Endodermal cell (in vitro differentiated cells): Measurements from ENCODE around the gene EMC9. TPM values are rescaled to one million over a fixed set of nuclear protein-coding genes. Genes with fewer than 3 reads are reported as not detected.
A peak's percentile ranks its signal among the peaks of the same experiment; 100 is the strongest.

ENCODE experiments used
- DNase-seq: peaks from one replicate; pipeline ENCODE4 v3.0.0-alpha.2; 2017
- H3K27ac ChIP-seq: 2 replicates; pipeline ENCODE4 v1.5.1; 2013; ENCODE audit warnings: mild to moderate bottlenecking, low read depth, low read length, moderate library complexity
- H3K27me3 ChIP-seq: 2 replicates; pipeline ENCODE4 v1.6.1; 2013; ENCODE audit warnings: mild to moderate bottlenecking, low read length, moderate library complexity; ENCODE audit not compliant: insufficient read depth, control insufficient read depth, poor library complexity, severe bottlenecking
- H3K36me3 ChIP-seq: 2 replicates; pipeline ENCODE4 v1.7.0; 2013; ENCODE audit warnings: mild to moderate bottlenecking, low read length, moderate library complexity; ENCODE audit not compliant: control insufficient read depth, insufficient read depth
- H3K4me1 ChIP-seq: one replicate; pipeline ENCODE4 v1.7.0; 2013; ENCODE audit warnings: low read length; ENCODE audit not compliant: control insufficient read depth, insufficient read depth
- H3K4me3 ChIP-seq: 2 replicates; pipeline ENCODE4 v1.5.1; 2013; ENCODE audit warnings: mild to moderate bottlenecking, low read length, moderate library complexity
- H3K9ac ChIP-seq: 2 replicates; pipeline ENCODE4 v1.6.1; 2013; ENCODE audit warnings: mild to moderate bottlenecking, low read length, moderate library complexity; ENCODE audit not compliant: poor library complexity, severe bottlenecking; ENCODE audit errors: extremely low read depth
- H3K9me3 ChIP-seq: 2 replicates; pipeline ENCODE4 v1.6.1; 2013; ENCODE audit warnings: mild to moderate bottlenecking, low read length, moderate library complexity; ENCODE audit not compliant: control insufficient read depth
- H3K27ac Mint-ChIP-seq: 2 replicates; pipeline ENCODE4 v1.8.0; 2020; ENCODE audit warnings: mixed read lengths
- H3K27me3 Mint-ChIP-seq: 2 replicates; pipeline ENCODE4 v1.8.0; 2021; ENCODE audit warnings: mild to moderate bottlenecking, mixed read lengths; ENCODE audit not compliant: insufficient read depth
- H3K36me3 Mint-ChIP-seq: 2 replicates; pipeline ENCODE4 v1.8.0; 2020; ENCODE audit warnings: low read depth, mixed read lengths
- H3K4me1 Mint-ChIP-seq: 2 replicates; pipeline ENCODE4 v1.8.0; 2020; ENCODE audit warnings: mixed read lengths
- H3K4me3 Mint-ChIP-seq: 2 replicates; pipeline ENCODE4 v1.8.0; 2020; ENCODE audit warnings: mild to moderate bottlenecking, moderate library complexity, mixed read lengths
- H3K9me3 Mint-ChIP-seq: 2 replicates; pipeline ENCODE4 v1.8.0; 2020; ENCODE audit warnings: mild to moderate bottlenecking, mixed read lengths
- WGBS, 2 experiments: methylation state at CpG; one replicate each; pipeline versions ENCODE4 v1.1.5 to v1.1.7; 2013; ENCODE audit warnings: missing lambda C conversion rate in 2 of 2, mixed read lengths in 1 of 2; ENCODE audit not compliant: insufficient coverage in 1 of 2, insufficient read length in 1 of 2; 5-methylcytosine and 5-hydroxymethylcytosine counted together
- total RNA-seq, 2 donors: library from RNA; stranded (reverse); fragmentation: NEBNext Ultra II Directional in 1 of 2; extraction: Animal tissue kit (Norgen Biotek cat#: 25700) in 1 of 2; gene quantifications; 2 replicates in 1 of 2; 3 replicates in 1 of 2; pipeline ENCODE4 v1.2.1, GENCODE V29; 2021
- TF ChIP-seq, protein P1 (sequence below): fragments of 200-600 bp; sonication (generic); conservative IDR thresholded peaks from 2 replicates; pipeline ENCODE4 v1.5.0; 2021; ENCODE audit warnings: antibody characterized with exemption, mild to moderate bottlenecking

EMC9 gene
- total RNA-seq, 2 donors from 2014 or later: 34.0 to 39.5 TPM

DNA sequence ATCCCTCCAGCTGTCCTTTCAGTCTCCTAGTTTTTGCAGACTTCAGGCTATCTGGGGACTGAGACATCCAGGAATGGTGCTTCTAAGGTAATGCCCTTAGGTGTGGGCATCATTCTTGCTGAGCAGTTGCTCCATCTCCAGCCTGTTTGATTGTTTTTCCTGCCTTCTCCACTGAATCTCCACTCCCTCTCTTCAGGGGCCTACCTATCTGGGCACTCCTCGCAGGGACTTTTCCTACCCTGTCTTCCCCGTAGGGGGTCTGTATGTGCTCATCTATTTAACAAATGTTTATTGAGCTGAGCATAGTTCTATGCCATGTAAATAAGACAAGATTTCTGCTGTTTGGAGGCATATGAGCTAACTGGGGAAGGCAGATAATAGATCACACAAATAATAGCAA lies 8.4 kb downstream of the EMC9 start:
- Mint-ChIP-seq H3K27me3 (no peaks in the 10 kb centered on the region), H3K9me3 (no peaks in the 10 kb centered on the region)
- 96% methylated on average over 2 of the region's 2 CpGs; no CpG with 5 or more reads in 1 of the 2 experiments for WGBS, 2 experiments

DNA sequence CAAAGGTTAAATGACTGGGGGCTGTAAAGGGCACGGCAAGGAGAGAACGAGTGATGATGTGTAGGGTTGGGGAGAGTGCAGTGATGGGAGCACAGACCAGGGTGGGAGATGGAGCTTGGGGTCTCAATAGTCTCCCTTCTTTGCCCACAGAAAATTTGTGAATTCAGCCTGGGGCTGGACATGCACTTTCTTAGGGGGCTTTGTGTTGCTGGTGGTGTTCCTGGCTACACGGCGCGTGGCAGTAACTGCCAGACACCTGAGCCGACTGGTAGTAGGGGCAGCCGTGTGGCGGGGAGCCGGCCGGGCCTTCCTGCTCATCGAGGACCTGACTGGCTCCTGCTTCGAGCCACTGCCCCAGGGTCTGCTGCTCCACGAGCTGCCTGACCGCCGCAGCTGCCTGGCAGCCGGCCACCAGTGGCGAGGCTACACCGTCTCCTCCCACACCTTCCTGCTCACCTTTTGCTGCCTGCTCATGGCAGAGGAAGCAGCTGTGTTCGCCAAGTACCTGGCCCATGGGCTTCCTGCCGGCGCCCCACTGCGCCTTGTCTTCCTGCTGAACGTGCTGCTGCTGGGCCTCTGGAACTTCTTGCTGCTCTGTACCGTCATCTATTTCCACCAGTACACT lies 9.2 kb downstream of the EMC9 start:
- peak overlapping the region; percentile 30 for H3K27ac Mint-ChIP-seq
- peaks cover 10% of the 10 kb centered on the region for H3K4me1 Mint-ChIP-seq
- H3K27me3 ChIP-seq: no peaks in the 10 kb centered on the region

More for the DNA sequence above, 8.4 kb downstream of the EMC9 start:
- Histone ChIP-seq H3K9ac (no peak overlapping the region), H3K36me3 (peaks cover 5% of the 10 kb centered on the region), H3K4me1 (no peaks in the 10 kb centered on the region), H3K27ac (no peak overlapping the region), H3K27me3 (no peaks in the 10 kb centered on the region), H3K9me3 (no peaks in the 10 kb centered on the region), H3K4me3 (no peak overlapping the region)
- peak overlapping the region; percentile 30 for H3K27ac Mint-ChIP-seq
- TF ChIP-seq, protein P1, sequence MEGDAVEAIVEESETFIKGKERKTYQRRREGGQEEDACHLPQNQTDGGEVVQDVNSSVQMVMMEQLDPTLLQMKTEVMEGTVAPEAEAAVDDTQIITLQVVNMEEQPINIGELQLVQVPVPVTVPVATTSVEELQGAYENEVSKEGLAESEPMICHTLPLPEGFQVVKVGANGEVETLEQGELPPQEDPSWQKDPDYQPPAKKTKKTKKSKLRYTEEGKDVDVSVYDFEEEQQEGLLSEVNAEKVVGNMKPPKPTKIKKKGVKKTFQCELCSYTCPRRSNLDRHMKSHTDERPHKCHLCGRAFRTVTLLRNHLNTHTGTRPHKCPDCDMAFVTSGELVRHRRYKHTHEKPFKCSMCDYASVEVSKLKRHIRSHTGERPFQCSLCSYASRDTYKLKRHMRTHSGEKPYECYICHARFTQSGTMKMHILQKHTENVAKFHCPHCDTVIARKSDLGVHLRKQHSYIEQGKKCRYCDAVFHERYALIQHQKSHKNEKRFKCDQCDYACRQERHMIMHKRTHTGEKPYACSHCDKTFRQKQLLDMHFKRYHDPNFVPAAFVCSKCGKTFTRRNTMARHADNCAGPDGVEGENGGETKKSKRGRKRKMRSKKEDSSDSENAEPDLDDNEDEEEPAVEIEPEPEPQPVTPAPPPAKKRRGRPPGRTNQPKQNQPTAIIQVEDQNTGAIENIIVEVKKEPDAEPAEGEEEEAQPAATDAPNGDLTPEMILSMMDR: no peak
- no peak overlapping the region for H3K4me3 Mint-ChIP-seq
- DNase-seq: no peak
- H3K36me3 Mint-ChIP-seq: peaks cover under 1% of the 10 kb centered on the region
- peaks cover 11% of the 10 kb centered on the region for H3K4me1 Mint-ChIP-seq

DNA sequence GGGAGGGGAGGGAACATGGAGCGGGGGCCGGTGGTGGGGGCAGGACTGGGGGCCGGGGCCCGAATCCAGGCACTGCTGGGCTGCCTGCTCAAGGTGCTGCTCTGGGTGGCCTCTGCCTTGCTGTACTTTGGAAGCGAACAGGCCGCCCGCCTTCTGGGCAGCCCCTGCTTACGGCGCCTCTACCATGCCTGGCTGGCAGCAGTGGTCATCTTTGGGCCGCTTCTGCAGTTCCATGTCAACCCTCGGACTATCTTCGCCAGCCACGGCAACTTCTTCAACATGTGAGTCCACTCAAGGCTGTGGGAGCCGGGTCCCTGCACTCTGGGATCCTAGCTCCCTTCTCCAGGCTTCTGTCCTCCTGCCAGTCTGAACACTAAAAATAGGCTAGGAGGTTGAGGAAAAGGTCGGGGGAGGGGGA lies 9.8 kb downstream of the EMC9 start:
- no peak overlapping the region for H3K27ac Mint-ChIP-seq
- no peak overlapping the region for H3K4me3 Mint-ChIP-seq
- H3K4me3 ChIP-seq: no peak overlapping the region

More for the DNA sequence above, 9.2 kb downstream of the EMC9 start:
- no peaks in the 10 kb centered on the region for H3K4me1 ChIP-seq
- Mint-ChIP-seq H3K27me3 (no peaks in the 10 kb centered on the region), H3K4me3 (no peak overlapping the region), H3K36me3 (no peaks in the 10 kb centered on the region), H3K9me3 (no peaks in the 10 kb centered on the region)
- H3K9ac ChIP-seq: no peak overlapping the region
- H3K4me3 ChIP-seq: no peak overlapping the region
- DNase-seq: no peak
- no peak overlapping the region for H3K27ac ChIP-seq
- H3K9me3 ChIP-seq: no peaks in the 10 kb centered on the region
- TF ChIP-seq, protein P1: no peak
- WGBS, 2 experiments: 93 to 94% methylated on average over 15 to 24 of the region's 24 CpGs
- no peaks in the 10 kb centered on the region for H3K36me3 ChIP-seq

More for the DNA sequence above, 9.8 kb downstream of the EMC9 start:
- no peak overlapping the region for H3K27ac ChIP-seq
- peaks cover 3% of the 10 kb centered on the region for H3K4me1 Mint-ChIP-seq
- no peak overlapping the region for H3K9ac ChIP-seq
- no peaks in the 10 kb centered on the region for H3K9me3 ChIP-seq
- H3K9me3 Mint-ChIP-seq: no peaks in the 10 kb centered on the region
- H3K4me1 ChIP-seq: no peaks in the 10 kb centered on the region
- no peaks in the 10 kb centered on the region for H3K27me3 ChIP-seq
- no peaks in the 10 kb centered on the region for H3K36me3 Mint-ChIP-seq
- no peaks in the 10 kb centered on the region for H3K27me3 Mint-ChIP-seq
- TF ChIP-seq, protein P1: no peak
- 88 to 94% methylated on average over 7 to 15 of the region's 15 CpGs for WGBS, 2 experiments
- no peak for DNase-seq
- H3K36me3 ChIP-seq: no peaks in the 10 kb centered on the region
